HCT116 (cell line): Measurements from ENCODE around the gene DAPK1. TPM values are rescaled to one million over a fixed set of nuclear protein-coding genes. Genes with fewer than 3 reads are reported as not detected.

Source experiments
- ATAC-seq: fragments of 200-7000 bp; cut with Tn5 transposase; 2 replicates; pipeline ENCODE4 v1.9.1; 2020; ENCODE audit warnings: mild to moderate bottlenecking, moderate library complexity
- BruUV-seq: library from RNA; stranded (reverse); fragments of 400-500 nt; replicated peaks from 2 replicates; lab custom pipeline; 2021; lab: Mats Ljungman, UMichigan
- CTCF ChIA-PET: fragments of 300-600 bp; sonication (Branson Sonifier 250); formaldehyde crosslinking; loops from one replicate; lab custom pipeline; 2021; ENCODE audit warnings: antibody characterized with exemption; lab: Charles Lee
- POLR2A ChIA-PET: fragments of 300-600, 350-600 bp; sonication (Branson Sonifier 250); formaldehyde crosslinking; loops from one replicate; lab custom pipeline; 2021; ENCODE audit warnings: antibody characterized with exemption; lab: Charles Lee
- RAD21 ChIA-PET, 2 experiments: fragments of 300-600 bp; sonication (Branson Sonifier 250); formaldehyde crosslinking; loops; one replicate each; lab custom pipeline; 2023; ENCODE audit warnings: low total read pairs in 2 of 2; ENCODE audit not compliant: uncharacterized antibody in 2 of 2, unreplicated experiment in 2 of 2, low non-redundant PET in 1 of 2; lab: Charles Lee
- DNase-seq: peaks from one replicate; pipeline ENCODE4 v3.0.0-alpha.2; 2010; ENCODE audit warnings: low read depth, low spot score
- H2AFZ ChIP-seq: fragments of 200-600 bp; shearing (Covaris generic), sonication (generic); 2 replicates; pipeline ENCODE4 v1.6.1; 2017; ENCODE audit warnings: low read depth, mixed run types, mixed read lengths, antibody characterized with exemption, low read length; ENCODE audit not compliant: poor library complexity, severe bottlenecking
- H3K27ac ChIP-seq: 2 replicates; pipeline ENCODE4 v1.5.1; 2012; ENCODE audit warnings: low read depth, low read length
- H3K27me3 ChIP-seq: fragments of 200-600 bp; sonication (generic); 2 replicates; pipeline ENCODE4 v1.6.1; 2016; ENCODE audit warnings: mixed run types, low read length, mixed read lengths; ENCODE audit not compliant: insufficient read depth
- H3K36me3 ChIP-seq, 2 experiments: fragments of 200-500 bp in 1 of 2; fragments of 200-600 bp in 1 of 2; sonication (Bioruptor generic) in 1 of 2; sonication (generic) in 1 of 2; 2 replicates each; pipeline versions ENCODE4 v1.5.1 to v1.6.1; 2014 to 2016; ENCODE audit warnings: low read length in 2 of 2, inconsistent platforms in 1 of 2, mixed read lengths in 1 of 2, mixed run types in 1 of 2; ENCODE audit not compliant: insufficient read depth in 2 of 2, control insufficient read depth in 1 of 2
- H3K4me1 ChIP-seq, 2 experiments: fragments of 200-600 bp in 1 of 2; sonication (generic) in 1 of 2; 2 replicates each; pipeline versions ENCODE4 v1.5.1 to v1.6.1; 2012 to 2017; ENCODE audit warnings: low read length in 2 of 2, inconsistent platforms in 1 of 2, mild to moderate bottlenecking in 1 of 2, mixed read lengths in 1 of 2, mixed run types in 1 of 2, moderate library complexity in 1 of 2; ENCODE audit not compliant: insufficient read depth in 2 of 2, control insufficient read depth in 1 of 2
- H3K4me2 ChIP-seq: fragments of 200-600 bp; sonication (generic); 2 replicates; pipeline ENCODE4 v1.6.1; 2017; ENCODE audit warnings: mixed run types, low read length, mixed read lengths
- H3K4me3 ChIP-seq, 2 experiments: fragments of 200-600 bp in 1 of 2; sonication (generic) in 1 of 2; replicated peaks in 1 of 2; 2 replicates each; pipeline ENCODE4 v1.5.1; 2011 to 2016; ENCODE audit warnings: low read length in 2 of 2, control low read depth in 1 of 2, low read depth in 1 of 2, mild to moderate bottlenecking in 1 of 2, mixed read lengths in 1 of 2, mixed run types in 1 of 2
- H3K79me2 ChIP-seq: fragments of 200-600 bp; sonication (generic); 2 replicates; pipeline ENCODE4 v1.6.1; 2017; ENCODE audit warnings: mild to moderate bottlenecking, mixed run types, low read length, moderate library complexity, mixed read lengths; ENCODE audit not compliant: insufficient read depth
- H3K9ac ChIP-seq: fragments of 200-600 bp; sonication (generic); 2 replicates; pipeline ENCODE4 v1.6.1; 2016; ENCODE audit warnings: low read length, mixed read lengths
- H3K9me2 ChIP-seq: fragments of 200-600 bp; sonication (generic), shearing (Covaris generic); 2 replicates; pipeline ENCODE4 v1.6.1; 2017; ENCODE audit warnings: mixed run types, mild to moderate bottlenecking, moderate library complexity; ENCODE audit not compliant: insufficient read depth
- H3K9me3 ChIP-seq, 2 experiments: fragments of 200-500 bp in 1 of 2; fragments of 200-600 bp in 1 of 2; sonication (Bioruptor generic) in 1 of 2; sonication (generic) in 1 of 2; 2 replicates each; pipeline ENCODE4 v1.6.1; 2014 to 2017; ENCODE audit warnings: low read length in 2 of 2, mixed read lengths in 2 of 2, inconsistent platforms in 1 of 2, low read depth in 1 of 2, mild to moderate bottlenecking in 1 of 2, mixed run types in 1 of 2, moderate library complexity in 1 of 2; ENCODE audit not compliant: control insufficient read depth in 1 of 2, insufficient read depth in 1 of 2
- H4K20me1 ChIP-seq: fragments of 200-600 bp; sonication (generic), shearing (Covaris generic); 2 replicates; pipeline ENCODE4 v1.6.1; 2017; ENCODE audit warnings: mixed run types, mild to moderate bottlenecking, moderate library complexity; ENCODE audit not compliant: insufficient read depth
- CBX3 ChIP-seq: IDR thresholded peaks from 2 replicates; pipeline ENCODE4 v1.6.1; 2012; ENCODE audit warnings: low read depth
- CTCF ChIP-seq, 3 experiments: fragments of 200-600 bp in 1 of 3; sonication (generic) in 1 of 3; IDR thresholded peaks in 2 of 3; conservative IDR thresholded peaks in 1 of 3; 2 replicates each; pipeline ENCODE4 v1.5.1; 2012 to 2017; ENCODE audit warnings: low read depth in 2 of 3, low read length in 2 of 3, antibody characterized with exemption in 1 of 3, borderline replicate concordance in 1 of 3, control low read depth in 1 of 3, mild to moderate bottlenecking in 1 of 3, mixed read lengths in 1 of 3, mixed run types in 1 of 3, moderate library complexity in 1 of 3; ENCODE audit not compliant: insufficient read depth in 1 of 3
- EZH2 ChIP-seq: fragments of 200-600 bp; sonication (generic); IDR thresholded peaks from 2 replicates; pipeline ENCODE4 v1.6.1; 2017; ENCODE audit warnings: antibody characterized with exemption, mixed run types
- FOSL1 ChIP-seq: IDR thresholded peaks from 2 replicates; pipeline ENCODE4 v1.6.1; 2012; ENCODE audit warnings: low read depth
- MAX ChIP-seq: IDR thresholded peaks from 2 replicates; pipeline ENCODE4 v1.6.1; 2012
- REST ChIP-seq: IDR thresholded peaks from 2 replicates; pipeline ENCODE4 v1.6.1; 2012; ENCODE audit warnings: low read depth
- SIN3A ChIP-seq: IDR thresholded peaks from 2 replicates; pipeline ENCODE4 v1.6.1; 2012; ENCODE audit warnings: low read depth
- TCF7L2 ChIP-seq: IDR thresholded peaks from 2 replicates; pipeline ENCODE4 v1.7.0; 2011; ENCODE audit warnings: borderline replicate concordance, inconsistent platforms; ENCODE audit not compliant: insufficient read depth, insufficient read length; ENCODE audit errors: extremely low read depth
- YY1 ChIP-seq: IDR thresholded peaks from 2 replicates; pipeline ENCODE4 v1.6.1; 2011; ENCODE audit warnings: low read length, low read depth, moderate library complexity, mild to moderate bottlenecking; ENCODE audit not compliant: insufficient replicate concordance; ENCODE audit errors: extremely low read depth
- ZNF274 ChIP-seq: fragments of 200-500 bp; sonication (Bioruptor generic); IDR thresholded peaks from 2 replicates; pipeline ENCODE4 v1.6.1; 2014; ENCODE audit warnings: mild to moderate bottlenecking, low read depth, low read length, inconsistent platforms
- intact Hi-C: fragments of 100-400 bp; cut with micrococcal nuclease; formaldehyde crosslinking; loops from 2 replicates; pipeline ENCODE4 v1.10.0; 2022
- total RNA-seq: library from RNA; stranded (reverse); gene quantifications from one replicate; pipeline ENCODE4 v1.2.1, GENCODE V29; 2021; ENCODE audit not compliant: unreplicated experiment

Gene DAPK1
- total RNA-seq, 1 experiment from 2014 or later, result 5.6 TPM

- ATAC-seq, result no peak
- TF ChIP-seq EZH2 (no peak), CBX3 (no peak)
- intact Hi-C loops, result no loop called here
- Histone ChIP-seq H3K36me3 (no peaks in the 10 kb centered on the region), H3K4me3 (no peak overlapping the region), H3K27ac (no peak overlapping the region), H3K9me2 (no peaks in the 10 kb centered on the region), H3K4me1 (peaks cover 0 to 15% of the 10 kb centered on the region in 2 experiments; a peak in 3 of 4 replicates), H4K20me1 (no peaks in the 10 kb centered on the region), H3K4me2 (no peak overlapping the region), H2AFZ (no peak overlapping the region), H3K9ac (no peak overlapping the region), H3K9me3 (no peaks in the 10 kb centered on the region), H3K27me3 (no peaks in the 10 kb centered on the region), H3K79me2 (no peaks in the 10 kb centered on the region)
- CTCF ChIA-PET, result no interaction called here
- POLR2A ChIA-PET, result no interaction called here
- RAD21 ChIA-PET, result no interaction called here
- no TSS peak for BruUV-seq
- DNase-seq, result no peak
Measured at GRCh38 chr9:87512311-87512710, 14.6 kb downstream of the DAPK1 start.

- CTCF ChIA-PET, result no interaction called here
- H3K9me3 ChIP-seq, result no peaks in the 10 kb centered on the region
- no peaks in the 10 kb centered on the region for H3K27me3 ChIP-seq
- no peaks in the 10 kb centered on the region for H3K9me2 ChIP-seq
- no peaks in the 10 kb centered on the region for H3K79me2 ChIP-seq
- RAD21 ChIA-PET, result no interaction called here
- no TSS peak for BruUV-seq
- no peak overlapping the region for H3K4me3 ChIP-seq
- H4K20me1 ChIP-seq, result no peaks in the 10 kb centered on the region
- DNase-seq (no peak), ATAC-seq (no peak)
- peaks cover 0 to 15% of the 10 kb centered on the region in 2 experiments; a peak in 3 of 4 replicates for H3K4me1 ChIP-seq
- H2AFZ ChIP-seq, result no peak overlapping the region
- no peak overlapping the region for H3K9ac ChIP-seq
- intact Hi-C loops, result no loop called here
- no peak overlapping the region for H3K4me2 ChIP-seq
- POLR2A ChIA-PET, result no interaction called here
- no peak overlapping the region for H3K27ac ChIP-seq
- TF ChIP-seq REST (no peak), SIN3A (no peak), ZNF274 (no peak), CTCF (IDR thresholded peaks at IDR 0.05 in 2 of 3, conservative IDR thresholded peaks at IDR 0.05 in 1 of 3; ENCODE audit: borderline replicate concordance in 1 of 3, insufficient read depth in 1 of 3, low read depth in 2 of 3, low read length in 2 of 3) (no peak), MAX (no peak), FOSL1 (no peak), YY1 (no peak), CBX3 (no peak), TCF7L2 (no peak)
- no peaks in the 10 kb centered on the region for H3K36me3 ChIP-seq
Measured at GRCh38 chr9:87513161-87513560, 15.5 kb downstream of the DAPK1 start.
